H1 (cell line): ENCODE measurements around the gene DMGDH. TPM values are rescaled to one million over a fixed set of nuclear protein-coding genes. Genes with fewer than 3 reads are reported as not detected.

Experiments
- BACH1 ChIP-seq: IDR thresholded peaks from 2 replicates; pipeline ENCODE4 v1.6.1; 2012; ENCODE audit warnings: low read length, improper control_type of control experiment
- HDAC6 ChIP-seq: IDR thresholded peaks from one replicate; pipeline ENCODE4 v1.7.1; 2012; ENCODE audit warnings: low read depth, mild to moderate bottlenecking, inconsistent platforms, low read length, moderate library complexity
- MAFK ChIP-seq: IDR thresholded peaks from 2 replicates; pipeline ENCODE4 v1.6.1; 2012; ENCODE audit warnings: low read depth, mild to moderate bottlenecking, improper control_type of control experiment, low read length
- TAF7 ChIP-seq: optimal IDR thresholded peaks from 2 replicates; pipeline ENCODE3; 2011; ENCODE audit warnings: low read depth, mild to moderate bottlenecking, inconsistent platforms, low read length, moderate library complexity, borderline replicate concordance
- polyA plus RNA-seq, 7 experiments: library from polyadenylated mRNA; depleted of rRNA in 3 of 7; stranded (reverse) in 5 of 7; unstranded in 2 of 7; fragments of >200 nt in 5 of 7; fragments of 200-250 nt in 2 of 7; gene quantifications; 1 replicate in 5 of 7; 2 replicates in 1 of 7; 4 replicates in 1 of 7; pipeline versions ENCODE4 v1.2.1 to v1.2.3, GENCODE V29; 2011 to 2013; ENCODE audit warnings: missing spikeins in 2 of 7, mixed read lengths in 2 of 7
- total RNA-seq: library from RNA; stranded (reverse); fragmentation: NEBNext Ultra II Directional; extraction: Animal tissue kit (Norgen Biotek cat#: 25700); gene quantifications from 2 replicates; pipeline ENCODE4 v1.2.1, GENCODE V29; 2021

The DMGDH gene
- total and polyA plus RNA-seq, 2 of the 8 experiments (the other 6 are each of a cell fraction or from before 2014, with no cell fraction given) = 0.15 TPM; not detected in 1

- TF ChIP-seq BACH1 (no peak), TAF7 (no peak), HDAC6 (no peak), MAFK (no peak)
Observed at GRCh38 chr5:78956901-78957300, 112.6 kb downstream of the DMGDH start (continued).
